BLaER1 treated with 17β-estradiol and CSF1 and Interleukin-3, amounts not matched to agents 10 nM and 100 nM (cell line): Measurements from ENCODE around the gene SLC22A5.
"Not testable (repeated sequence)": the region's sequence is repeated elsewhere in the genome, so short reads cannot be mapped to it uniquely, and the experiment has no call there.

Experiments used
- H3K27ac ChIP-seq, 11 experiments: shearing (Covaris generic); formaldehyde crosslinking; 2 replicates each; pipeline ENCODE4 v1.8.1; 2022
- H3K27me3 ChIP-seq, 11 experiments: shearing (Covaris generic); formaldehyde crosslinking; 2 replicates each; pipeline ENCODE4 v1.8.1; 2022
- H3K36me3 ChIP-seq, 11 experiments: shearing (Covaris generic); formaldehyde crosslinking; 2 replicates each; pipeline ENCODE4 v1.8.1; 2022
- H3K4me1 ChIP-seq, 10 experiments: shearing (Covaris generic); formaldehyde crosslinking; 2 replicates each; pipeline ENCODE4 v1.8.1; 2022
- H3K4me2 ChIP-seq, 11 experiments: shearing (Covaris generic); formaldehyde crosslinking; 2 replicates each; pipeline ENCODE4 v1.8.1; 2022
- H3K4me3 ChIP-seq, 10 experiments: shearing (Covaris generic); formaldehyde crosslinking; 2 replicates each; pipeline ENCODE4 v1.8.1; 2022
- H3K9ac ChIP-seq, 11 experiments: shearing (Covaris generic); formaldehyde crosslinking; 2 replicates each; pipeline ENCODE4 v1.8.1; 2022
- H3K9me3 ChIP-seq, 11 experiments: shearing (Covaris generic); formaldehyde crosslinking; replicated peaks in 1 of 11; 2 replicates each; pipeline ENCODE4 v1.8.1; 2022
- H4K20me1 ChIP-seq, 11 experiments: shearing (Covaris generic); formaldehyde crosslinking; 2 replicates each; pipeline ENCODE4 v1.8.1; 2022
- Cebpa-rat ChIP-seq, 11 experiments: shearing (Covaris generic); IDR thresholded peaks; 2 replicates each; pipeline ENCODE4 v1.8.1; 2022

SLC22A5 gene

GRCh38 chr5:132394667-132395259, 25.3 kb downstream of the SLC22A5 start:
- Histone ChIP-seq H3K27ac (peak overlapping the region in 5 of 11 experiments; percentile 2 to 36 (median 30); a peak in 6 of 22 replicates), H3K4me1 (peaks cover 16 to 79% (median 67%) of the 10 kb centered on the region in 10 experiments), H4K20me1 (no peaks in the 10 kb centered on the region), H3K36me3 (peaks cover 0 to 5% (median 0%) of the 10 kb centered on the region in 11 experiments; a peak in 2 of 22 replicates), H3K4me2 (peak overlapping the region in 10 of 11 experiments; percentile 3 to 95 (median 88); a peak in 18 of 22 replicates), H3K9ac (peak overlapping the region in 3 of 11 experiments; percentile 10 to 50 (median 40); a peak in 3 of 22 replicates), H3K4me3 (no peak overlapping the region; a peak in 1 of 20 replicates), H3K9me3 (0 out of 22 replicates have a peak, but pooled peaks cover 0 to under 1% (median 0%) of the 10 kb centered on the region in 11 experiments), H3K27me3 (0 out of 22 replicates have a peak, but pooled peaks cover 0 to 3% (median 0%) of the 10 kb centered on the region in 11 experiments)
- TF ChIP-seq Cebpa-rat (IDR thresholded peaks at IDR 0.05), result no peak

DNA sequence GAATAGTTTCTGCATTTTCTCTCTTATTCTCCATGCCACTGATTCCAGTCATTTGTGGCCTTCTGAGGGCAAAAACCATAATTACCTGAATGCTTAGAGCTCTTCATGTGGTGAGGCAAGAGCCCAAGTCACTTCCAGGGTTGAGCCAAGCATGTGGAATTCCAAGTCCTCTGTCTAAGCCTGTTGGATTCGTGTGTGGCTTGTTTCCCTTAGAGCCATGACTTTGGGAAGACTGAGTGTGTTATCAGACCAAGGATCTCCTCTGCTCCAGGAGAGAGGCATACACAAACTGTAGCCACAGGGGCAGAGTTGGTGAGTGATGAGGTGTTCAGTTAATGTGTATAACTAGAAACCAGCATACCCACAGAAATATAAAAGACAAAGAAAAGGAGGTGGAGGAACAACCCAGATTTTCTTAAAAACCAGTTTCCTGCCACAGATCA, 27.1 kb downstream of the SLC22A5 start:
- H3K27ac ChIP-seq, result 0 out of 22 replicates have a peak overlapping the region, but pooled peaks of 1 of the 11 experiments have one; percentile 3
- H4K20me1 ChIP-seq, result no peaks in the 10 kb centered on the region
- H3K4me2 ChIP-seq, result peak overlapping the region in 9 of 11 experiments; percentile 18 to 95 (median 89); a peak in 16 of 22 replicates
- peaks cover 0 to 6% (median 0%) of the 10 kb centered on the region in 11 experiments; a peak in 1 of 22 replicates for H3K9me3 ChIP-seq
- peaks cover 0 to 5% (median 0%) of the 10 kb centered on the region in 11 experiments; a peak in 1 of 22 replicates for H3K36me3 ChIP-seq
- H3K9ac ChIP-seq, result no peak overlapping the region; a peak in 1 of 22 replicates
- peaks cover 14 to 68% (median 60%) of the 10 kb centered on the region in 10 experiments for H3K4me1 ChIP-seq
- TF ChIP-seq Cebpa-rat (IDR thresholded peaks at IDR 0.05), result no peak
- H3K4me3 ChIP-seq, result no peak overlapping the region
- 0 out of 22 replicates have a peak, but pooled peaks cover 0 to 3% (median 0%) of the 10 kb centered on the region in 11 experiments for H3K27me3 ChIP-seq

- H3K4me3 ChIP-seq, result no peak overlapping the region; a peak in 1 of 20 replicates
- no peak for TF ChIP-seq Cebpa-rat (IDR thresholded peaks at IDR 0.05)
- H4K20me1 ChIP-seq, result no peaks in the 10 kb centered on the region
- peaks cover 0 to 6% (median 0%) of the 10 kb centered on the region in 11 experiments; a peak in 2 of 22 replicates for H3K9me3 ChIP-seq
- peaks cover 0 to 5% (median 0%) of the 10 kb centered on the region in 11 experiments; a peak in 1 of 22 replicates for H3K36me3 ChIP-seq
- H3K27me3 ChIP-seq, result 0 out of 22 replicates have a peak, but pooled peaks cover 0 to 3% (median 0%) of the 10 kb centered on the region in 11 experiments
- peak overlapping the region in 2 of 11 experiments; percentile 12 to 69; a peak in 2 of 22 replicates for H3K9ac ChIP-seq
- H3K4me2 ChIP-seq, result peak overlapping the region in 10 of 11 experiments; percentile 70 to 95 (median 88); a peak in 18 of 22 replicates
- H3K4me1 ChIP-seq, result peaks cover 14 to 68% (median 60%) of the 10 kb centered on the region in 10 experiments
- H3K27ac ChIP-seq, result peak overlapping the region in 1 of 11 experiments; percentile 46; a peak in 1 of 22 replicates
Observed at GRCh38 chr5:132397224-132397623, 27.7 kb downstream of the SLC22A5 start.

GRCh38 chr5:132397936-132398675, 28.6 kb downstream of the SLC22A5 start:
- peaks cover 14 to 64% (median 60%) of the 10 kb centered on the region in 10 experiments for H3K4me1 ChIP-seq
- peak overlapping the region in 9 of 11 experiments; percentile 24 to 69 (median 54); a peak in 13 of 22 replicates for H3K9ac ChIP-seq
- H3K27ac ChIP-seq, result peak overlapping the region in 8 of 11 experiments; percentile 29 to 60 (median 49); a peak in 15 of 22 replicates
- H3K27me3 ChIP-seq, H3K36me3 ChIP-seq, H4K20me1 ChIP-seq: not testable (repeated sequence)
- peak overlapping the region in 6 of 10 experiments; percentile 2 to 48 (median 36); a peak in 4 of 20 replicates for H3K4me3 ChIP-seq
- H3K4me2 ChIP-seq, result peak overlapping the region; percentile 70 to 95 (median 88)
- peaks cover 0 to 14% (median 5%) of the 10 kb centered on the region in 11 experiments; a peak in 12 of 22 replicates for H3K9me3 ChIP-seq

DNA sequence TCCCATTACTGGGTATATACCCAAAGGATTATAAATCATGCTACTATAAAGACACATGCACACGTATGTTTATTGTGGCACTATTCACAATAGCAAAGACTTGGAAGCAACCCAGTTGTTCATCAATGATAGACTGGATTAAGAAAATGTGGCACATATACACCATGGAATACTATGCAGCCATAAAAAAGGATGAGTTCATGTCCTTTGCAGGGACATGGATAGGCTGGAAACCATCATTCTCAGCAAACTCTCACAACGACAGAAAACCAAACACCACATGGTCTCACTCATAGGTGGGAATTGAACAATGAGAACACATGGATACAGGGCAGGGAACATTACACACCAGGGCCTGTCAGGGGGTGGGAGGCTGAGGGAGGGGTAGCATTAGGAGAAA, 34.5 kb downstream of the SLC22A5 start:
- H3K4me3 ChIP-seq, H4K20me1 ChIP-seq, H3K9ac ChIP-seq, H3K27me3 ChIP-seq, H3K27ac ChIP-seq, H3K36me3 ChIP-seq, H3K4me2 ChIP-seq: not testable (repeated sequence)
- Histone ChIP-seq H3K4me1 (peaks cover under 1 to 32% (median 26%) of the 10 kb centered on the region in 10 experiments; a peak in 17 of 20 replicates), H3K9me3 (peaks cover 0 to 17% (median 7%) of the 10 kb centered on the region in 11 experiments; a peak in 12 of 22 replicates)

DNA sequence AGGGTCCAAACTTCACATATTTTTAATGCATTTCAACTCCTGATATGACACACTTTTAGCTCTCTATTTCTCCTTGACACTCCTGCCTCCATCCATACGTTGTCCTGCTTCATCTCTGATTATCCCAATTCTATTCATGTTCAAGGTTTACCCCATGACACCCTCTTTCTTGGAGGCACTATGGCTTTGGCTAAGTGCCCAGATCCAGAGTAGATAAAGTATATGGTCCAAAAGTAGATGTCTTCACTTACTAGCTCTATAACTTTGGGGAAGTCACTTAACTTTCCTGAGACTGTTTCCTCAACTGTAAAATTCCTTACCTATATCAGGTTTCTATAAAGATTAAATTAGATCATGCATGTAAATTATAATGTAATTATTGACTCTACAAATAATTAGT, 36.1 kb downstream of the SLC22A5 start:
- H3K4me1 ChIP-seq, result peaks cover 12 to 39% (median 35%) of the 10 kb centered on the region in 10 experiments
- H3K27me3 ChIP-seq, result no peaks in the 10 kb centered on the region
- H3K4me3 ChIP-seq, result no peak overlapping the region
- no peaks in the 10 kb centered on the region for H3K36me3 ChIP-seq
- peaks cover 0 to 17% (median 7%) of the 10 kb centered on the region in 11 experiments; a peak in 12 of 22 replicates for H3K9me3 ChIP-seq
- H4K20me1 ChIP-seq, result no peaks in the 10 kb centered on the region
- H3K9ac ChIP-seq, result no peak overlapping the region
- H3K27ac ChIP-seq, result no peak overlapping the region
- TF ChIP-seq Cebpa-rat (IDR thresholded peaks at IDR 0.05), result no peak
- H3K4me2 ChIP-seq, result no peak overlapping the region; a peak in 1 of 22 replicates

DNA sequence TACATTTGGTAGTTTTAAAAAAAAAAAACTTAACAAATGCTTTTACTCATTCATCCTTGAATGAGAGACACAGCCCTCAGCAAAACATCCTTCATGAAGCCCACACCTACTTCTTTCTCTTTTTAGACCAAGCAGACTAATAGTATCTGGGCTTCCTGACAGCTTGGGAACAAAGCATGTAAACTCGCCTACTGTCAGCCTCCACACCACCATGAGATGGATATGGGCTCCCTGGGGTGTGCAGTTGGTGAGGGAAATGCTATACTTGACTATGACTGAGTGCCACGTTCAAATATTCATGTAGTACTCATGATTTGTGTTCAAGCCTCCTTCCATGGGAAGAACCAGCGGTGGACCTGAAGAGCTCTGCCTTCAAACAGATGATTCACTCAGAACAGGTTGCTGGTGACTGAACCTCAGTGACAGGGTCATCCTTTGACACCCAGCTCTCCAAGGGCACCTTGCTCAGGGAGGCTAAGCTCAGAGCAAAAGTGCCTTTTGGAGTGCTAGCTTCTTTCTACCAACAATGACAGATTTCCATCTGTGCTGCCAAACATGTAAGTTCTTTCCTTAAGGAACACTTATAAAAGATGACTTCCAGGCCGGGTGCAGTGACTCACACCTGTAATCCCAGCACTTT, 36.8 kb downstream of the SLC22A5 start:
- peaks cover 14 to 42% (median 37%) of the 10 kb centered on the region in 10 experiments for H3K4me1 ChIP-seq
- H3K27me3 ChIP-seq, result no peaks in the 10 kb centered on the region
- no peaks in the 10 kb centered on the region for H3K36me3 ChIP-seq
- no peak overlapping the region for H3K9ac ChIP-seq
- H3K4me3 ChIP-seq, result no peak overlapping the region
- peak overlapping the region in 2 of 11 experiments; percentile 9 to 22; a peak in 4 of 22 replicates for H3K4me2 ChIP-seq
- H4K20me1 ChIP-seq, result no peaks in the 10 kb centered on the region
- no peak for TF ChIP-seq Cebpa-rat (IDR thresholded peaks at IDR 0.05)
- H3K27ac ChIP-seq, result no peak overlapping the region
- peaks cover 0 to 17% (median 7%) of the 10 kb centered on the region in 11 experiments; a peak in 12 of 22 replicates for H3K9me3 ChIP-seq

GRCh38 chr5:132407970-132408369, 38.5 kb downstream of the SLC22A5 start:
- Histone ChIP-seq H4K20me1 (no peaks in the 10 kb centered on the region), H3K36me3 (no peaks in the 10 kb centered on the region), H3K27ac (no peak overlapping the region), H3K4me3 (no peak overlapping the region), H3K27me3 (no peaks in the 10 kb centered on the region), H3K9me3 (peaks cover 0 to 8% (median 3%) of the 10 kb centered on the region in 11 experiments; a peak in 11 of 22 replicates), H3K4me2 (peak overlapping the region in 7 of 11 experiments; percentile 12 to 99 (median 93); a peak in 10 of 22 replicates), H3K4me1 (peaks cover 30 to 59% (median 54%) of the 10 kb centered on the region in 10 experiments), H3K9ac (no peak overlapping the region)
- TF ChIP-seq Cebpa-rat (IDR thresholded peaks at IDR 0.05), result no peak
